Vagina (tissue), 2 donors: Measurements from ENCODE around the gene DPT.

ENCODE experiments used
- CTCF ChIP-seq, 3 experiments: fragments of 450-650 bp in 2 of 3; fragments of 200-600 bp in 1 of 3; sonication (generic) in 1 of 3; IDR thresholded peaks; one replicate each; pipeline ENCODE4 v1.5.1; 2017 to 2019; ENCODE audit warnings: antibody characterized with exemption in 3 of 3, mild to moderate bottlenecking in 2 of 3, moderate library complexity in 2 of 3
- POLR2A ChIP-seq, 2 donors: fragments of 450-650 bp; IDR thresholded peaks; one replicate each; pipeline ENCODE4 v1.6.1; 2017; ENCODE audit warnings: antibody characterized with exemption in 2 of 2, mild to moderate bottlenecking in 2 of 2, moderate library complexity in 2 of 2

- no peak for TF ChIP-seq CTCF (IDR thresholded peaks at IDR 0.05)
- no peak for TF ChIP-seq POLR2A (IDR thresholded peaks at IDR 0.05)
Observed at GRCh38 chr1:168763031-168763430, 34.0 kb upstream of the DPT start.
